Measurements from ENCODE around the gene DUSP14. TPM values are rescaled to one million over a fixed set of nuclear protein-coding genes. Genes with fewer than 3 reads are reported as not detected.
"Not testable (repeated sequence)": the region's sequence is repeated elsewhere in the genome, so short reads cannot be mapped to it uniquely, and the experiment has no call there.

Gene DUSP14
- 42.7 and 59.0 TPM in 2 replicates for total RNA-seq (2014; rRNA removed; shearing (Covaris generic))

GRCh38 chr17:37489197-37490001 lies at the start of gene DUSP14:
Gene DUSP14, plus strand, starts transcription at chr17:37489891. Its CDS starts 22,382 bp downstream, at chr17:37512273.
- peak; percentile 86 for DNase-seq (ENCODE audit: low spot score)
- in situ Hi-C loops (cut with HindIII; ENCODE audit: low sequenced_read_pairs), result no loop called here

GRCh38 chr17:37440424-37440823 lies 49.3 kb upstream of the DUSP14 start:
- in situ Hi-C loops (cut with HindIII; ENCODE audit: low sequenced_read_pairs), result no loop called here
- DNase-seq (ENCODE audit: low spot score), result no peak

GRCh38 chr17:37441369-37442014 lies 48.2 kb upstream of the DUSP14 start:
- in situ Hi-C loops (cut with HindIII; ENCODE audit: low sequenced_read_pairs); DNase-seq (ENCODE audit: low spot score): not testable (repeated sequence)

GRCh38 chr17:37446027-37446426 lies 43.7 kb upstream of the DUSP14 start:
- DNase-seq (ENCODE audit: low spot score), result no peak
- in situ Hi-C loops (cut with HindIII; ENCODE audit: low sequenced_read_pairs), result no loop called here

- in situ Hi-C loops (cut with HindIII; ENCODE audit: low sequenced_read_pairs), result no loop called here
- DNase-seq (ENCODE audit: low spot score), result no peak
These were observed 42.0 kb upstream of the DUSP14 start for GRCh38 chr17:37447641-37448040.

GRCh38 chr17:37450112-37450511 lies 39.6 kb upstream of the DUSP14 start:
- in situ Hi-C loops (cut with HindIII; ENCODE audit: low sequenced_read_pairs), result no loop called here
- peak; percentile 82 for DNase-seq (ENCODE audit: low spot score)

GRCh38 chr17:37457801-37458200 lies 31.9 kb upstream of the DUSP14 start:
- DNase-seq (ENCODE audit: low spot score); in situ Hi-C loops (cut with HindIII; ENCODE audit: low sequenced_read_pairs): not testable (repeated sequence)

GRCh38 chr17:37458805-37459204 lies 30.9 kb upstream of the DUSP14 start:
- DNase-seq (ENCODE audit: low spot score), result no peak
- in situ Hi-C loops (cut with HindIII; ENCODE audit: low sequenced_read_pairs), result no loop called here

GRCh38 chr17:37461668-37462067 lies 28.0 kb upstream of the DUSP14 start:
- in situ Hi-C loops (cut with HindIII; ENCODE audit: low sequenced_read_pairs), result no loop called here

GRCh38 chr17:37462492-37462891 lies 27.2 kb upstream of the DUSP14 start:
- no peak for DNase-seq (ENCODE audit: low spot score)
- in situ Hi-C loops (cut with HindIII; ENCODE audit: low sequenced_read_pairs), result no loop called here

More at GRCh38 chr17:37461668-37462067, 28.0 kb upstream of the DUSP14 start:
- no peak for DNase-seq (ENCODE audit: low spot score)

GRCh38 chr17:37463039-37463438 lies 26.7 kb upstream of the DUSP14 start:
- in situ Hi-C loops (cut with HindIII; ENCODE audit: low sequenced_read_pairs), result no loop called here
- no peak for DNase-seq (ENCODE audit: low spot score)

GRCh38 chr17:37465069-37465616 lies 24.5 kb upstream of the DUSP14 start:
- no peak for DNase-seq (ENCODE audit: low spot score)
- in situ Hi-C loops (cut with HindIII; ENCODE audit: low sequenced_read_pairs), result no loop called here

GRCh38 chr17:37466471-37466870 lies 23.2 kb upstream of the DUSP14 start:
- DNase-seq (ENCODE audit: low spot score), result no peak
- in situ Hi-C loops (cut with HindIII; ENCODE audit: low sequenced_read_pairs), result no loop called here

GRCh38 chr17:37470181-37470580 lies 19.5 kb upstream of the DUSP14 start:
- DNase-seq (ENCODE audit: low spot score), result no peak

GRCh38 chr17:37475731-37476420 lies 13.8 kb upstream of the DUSP14 start:
- DNase-seq (ENCODE audit: low spot score), result no peak
- in situ Hi-C loops (cut with HindIII; ENCODE audit: low sequenced_read_pairs), result no loop called here

More at GRCh38 chr17:37470181-37470580, 19.5 kb upstream of the DUSP14 start:
- in situ Hi-C loops (cut with HindIII; ENCODE audit: low sequenced_read_pairs), result no loop called here

- in situ Hi-C loops (cut with HindIII; ENCODE audit: low sequenced_read_pairs), result no loop called here
- DNase-seq (ENCODE audit: low spot score), result no peak
These were observed 13.1 kb upstream of the DUSP14 start for GRCh38 chr17:37476431-37477120.

GRCh38 chr17:37478187-37478586 lies 11.5 kb upstream of the DUSP14 start:
- DNase-seq (ENCODE audit: low spot score), result no peak
- in situ Hi-C loops (cut with HindIII; ENCODE audit: low sequenced_read_pairs), result no loop called here

GRCh38 chr17:37479025-37479424 lies 10.7 kb upstream of the DUSP14 start:
- DNase-seq (ENCODE audit: low spot score), result no peak
- in situ Hi-C loops (cut with HindIII; ENCODE audit: low sequenced_read_pairs), result no loop called here

GRCh38 chr17:37480427-37480826 lies 9.3 kb upstream of the DUSP14 start:
- DNase-seq (ENCODE audit: low spot score), result no peak
- in situ Hi-C loops (cut with HindIII; ENCODE audit: low sequenced_read_pairs), result no loop called here

All from G401 (cell line).